ENCODE data around the gene ECE1. TPM values are rescaled to one million over a fixed set of nuclear protein-coding genes. Genes with fewer than 3 reads are reported as not detected.

Gene ECE1
- total and polyA plus RNA-seq, 2 donors (not counting 3 experiments of a cell fraction or from before 2014, with no cell fraction given), result 437 to 562 TPM

DNA sequence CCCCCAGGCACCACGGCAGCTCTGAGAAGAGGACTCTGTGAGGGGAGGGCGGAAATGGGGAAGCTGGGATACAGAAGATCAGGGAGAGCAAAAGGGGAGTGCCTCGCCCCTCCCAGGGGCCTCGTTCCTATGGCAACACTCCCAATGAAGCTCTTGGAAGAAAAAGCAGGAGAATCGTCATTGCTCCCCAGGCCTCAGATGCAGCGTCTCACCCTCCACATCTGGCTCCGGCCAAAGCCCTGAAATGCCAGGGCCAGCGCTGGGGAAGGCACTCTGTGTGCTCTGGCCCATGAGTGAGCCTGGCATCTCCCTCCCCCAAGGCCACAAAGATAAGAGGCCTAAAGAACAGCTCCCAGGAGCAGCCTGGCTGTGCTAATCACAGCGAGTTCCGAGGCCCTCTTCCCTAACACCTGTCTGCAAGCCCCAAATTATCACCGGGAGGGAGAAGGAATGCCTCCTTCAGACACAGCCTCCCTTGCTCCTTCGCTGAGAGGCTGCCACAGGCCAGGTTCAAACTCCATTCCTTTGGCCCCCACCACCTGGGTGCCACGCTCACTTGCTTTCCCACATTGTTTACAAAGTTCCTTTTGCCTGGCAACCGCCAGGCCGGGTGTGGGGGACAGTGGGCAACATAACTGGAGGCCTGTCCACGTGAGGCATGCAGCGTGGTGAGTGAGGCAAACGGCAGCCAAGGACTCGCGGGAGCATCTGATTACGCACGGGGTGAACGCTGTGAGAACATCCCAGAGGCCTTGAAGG is 27.8 kb downstream of the ECE1 start:
- DNase-seq (ENCODE audit: low read depth, low spot score) (peak; percentile 74), FAIRE-seq (no peak)
- intact Hi-C loops (cut with micrococcal nuclease) (loop anchor here (1.0 to 2.0 kb wide), 5 partner anchors 8 to 106 kb away; no protein-coding TSS in a partner anchor), dilution Hi-C loops (cut with MboI; ENCODE audit: extremely low pct_ligation_motif_present, low sequenced_read_pairs) (no loop called here)
- POLR2A ChIA-PET, result interaction anchor here (0.6 to 1.5 kb wide), 6 partner anchors 8 to 76 kb away, joined by 3 to 8 read pairs (median 5); no protein-coding TSS in a partner anchor
- TSS peak; percentile 92 for BruUV-seq (replicated peaks)
- no peaks in the 10 kb centered on the region for H4K20me1 ChIP-seq (replicated peaks; ENCODE audit: control insufficient read depth, extremely low read depth, insufficient read depth, low read length)
- H3K9me1 ChIP-seq (replicated peaks; ENCODE audit: control insufficient read depth, extremely low read depth, insufficient read depth, low read length), result no peaks in the 10 kb centered on the region
- peak overlapping the region; percentile 18 for H3K4me2 ChIP-seq (ENCODE audit: insufficient read depth, low read length)
- CTCF ChIA-PET, result interaction anchor here (0.7 to 9.7 kb wide), 18 partner anchors 8 to 108 kb away, joined by 3 to 298 read pairs (median 4); no protein-coding TSS in a partner anchor
- H3K27me3 ChIP-seq (ENCODE audit: control insufficient read depth in 2 of 2, insufficient read depth in 2 of 2, low read length in 2 of 2), result no peaks in the 10 kb centered on the region
- H3K4me3 ChIP-seq (replicated peaks in 1 of 3; ENCODE audit: insufficient read depth in 1 of 3, low read depth in 1 of 3, low read length in 3 of 3), result no peak overlapping the region
- peak overlapping the region; percentile 92 for H3K27ac ChIP-seq (ENCODE audit: insufficient read depth, low read depth, low read length)
- H3K9ac ChIP-seq (replicated peaks; ENCODE audit: extremely low read depth, insufficient read depth, low read length), result peak overlapping the region; percentile 75
- H3K79me2 ChIP-seq (ENCODE audit: control insufficient read depth, insufficient read depth, low read length), result peaks cover 62% of the 10 kb centered on the region
- H3K4me1 ChIP-seq (ENCODE audit: control insufficient read depth, extremely low read depth, insufficient read depth, low read length), result peaks cover 57% of the 10 kb centered on the region
- H3K36me3 ChIP-seq (ENCODE audit: control insufficient read depth in 2 of 2, extremely low read depth in 1 of 2, insufficient read depth in 2 of 2, low read length in 2 of 2), result peaks cover 6 to 49% of the 10 kb centered on the region in 2 experiments
- TF ChIP-seq, protein P1, sequence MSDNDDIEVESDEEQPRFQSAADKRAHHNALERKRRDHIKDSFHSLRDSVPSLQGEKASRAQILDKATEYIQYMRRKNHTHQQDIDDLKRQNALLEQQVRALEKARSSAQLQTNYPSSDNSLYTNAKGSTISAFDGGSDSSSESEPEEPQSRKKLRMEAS (IDR thresholded peaks at IDR 0.05; ENCODE audit: insufficient read depth, insufficient read length), result peak; percentile 87
- TF ChIP-seq MYC (IDR thresholded peaks at IDR 0.05; ENCODE audit: low read depth, low read length), result no peak
- no peak overlapping the region for H2AFZ ChIP-seq (ENCODE audit: low read depth, low read length)
- H3K9me3 ChIP-seq (replicated peaks; ENCODE audit: control insufficient read depth, insufficient read depth, low read length), result no peaks in the 10 kb centered on the region

DNA sequence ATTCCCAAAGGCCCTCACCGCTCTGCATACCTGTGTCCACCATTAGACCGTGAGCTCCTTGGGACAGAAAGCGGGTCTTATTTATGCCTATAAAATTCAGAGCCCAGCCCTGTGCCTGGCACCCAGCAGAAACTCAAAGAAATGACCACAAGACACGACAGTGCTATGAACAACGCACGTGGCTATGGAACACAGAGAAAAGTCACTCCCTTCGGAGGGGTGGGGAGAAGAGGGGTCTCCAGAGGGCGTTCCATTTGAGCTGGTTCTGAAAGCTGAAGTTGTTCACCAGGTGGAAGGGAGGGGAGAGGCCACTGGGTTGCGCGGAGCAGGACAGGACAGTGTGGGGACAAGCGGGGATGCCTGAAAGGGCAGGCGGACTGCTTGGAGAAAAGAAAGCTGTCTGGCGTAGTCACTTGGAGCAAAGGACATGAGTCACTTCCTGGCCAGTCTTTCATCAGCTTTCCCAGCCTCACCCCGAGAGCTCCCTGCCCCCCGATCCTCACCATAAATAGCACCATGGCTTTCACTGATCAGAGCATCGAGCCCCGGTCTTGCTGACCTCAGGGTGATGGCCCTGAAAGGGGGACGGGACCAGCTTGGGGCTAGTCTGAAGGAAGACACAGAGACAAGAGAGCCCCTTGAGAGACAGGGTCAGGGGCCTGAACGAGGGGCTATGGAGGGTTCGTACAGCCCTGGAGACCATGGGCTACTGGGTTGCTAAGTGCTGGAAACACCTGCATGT is 28.5 kb downstream of the ECE1 start:
- H4K20me1 ChIP-seq (replicated peaks; ENCODE audit: control insufficient read depth, extremely low read depth, insufficient read depth, low read length), result no peaks in the 10 kb centered on the region
- no peak overlapping the region for H3K4me3 ChIP-seq (replicated peaks in 1 of 3; ENCODE audit: insufficient read depth in 1 of 3, low read depth in 1 of 3, low read length in 3 of 3)
- H3K9me3 ChIP-seq (replicated peaks; ENCODE audit: control insufficient read depth, insufficient read depth, low read length), result no peaks in the 10 kb centered on the region
- peaks cover 55% of the 10 kb centered on the region for H3K79me2 ChIP-seq (ENCODE audit: control insufficient read depth, insufficient read depth, low read length)
- H3K4me2 ChIP-seq (ENCODE audit: insufficient read depth, low read length), result peak overlapping the region; percentile 18
- FAIRE-seq, result peak; percentile 99
- peak; percentile 44 for TF ChIP-seq POLR2A (IDR thresholded peaks at IDR 0.05; ENCODE audit: low read depth, low read length)
- TF ChIP-seq, protein P1 (IDR thresholded peaks at IDR 0.05; ENCODE audit: insufficient read depth, insufficient read length), result peak; percentile 14
- peak; percentile 93 for TF ChIP-seq JUN (IDR thresholded peaks at IDR 0.05; ENCODE audit: borderline replicate concordance, insufficient read depth, insufficient read length, low read depth)
- TF ChIP-seq POLR2AphosphoS5 (IDR thresholded peaks at IDR 0.05; ENCODE audit: insufficient read depth, low read depth, low read length), result peak; percentile 90
- TF ChIP-seq, protein P2, sequence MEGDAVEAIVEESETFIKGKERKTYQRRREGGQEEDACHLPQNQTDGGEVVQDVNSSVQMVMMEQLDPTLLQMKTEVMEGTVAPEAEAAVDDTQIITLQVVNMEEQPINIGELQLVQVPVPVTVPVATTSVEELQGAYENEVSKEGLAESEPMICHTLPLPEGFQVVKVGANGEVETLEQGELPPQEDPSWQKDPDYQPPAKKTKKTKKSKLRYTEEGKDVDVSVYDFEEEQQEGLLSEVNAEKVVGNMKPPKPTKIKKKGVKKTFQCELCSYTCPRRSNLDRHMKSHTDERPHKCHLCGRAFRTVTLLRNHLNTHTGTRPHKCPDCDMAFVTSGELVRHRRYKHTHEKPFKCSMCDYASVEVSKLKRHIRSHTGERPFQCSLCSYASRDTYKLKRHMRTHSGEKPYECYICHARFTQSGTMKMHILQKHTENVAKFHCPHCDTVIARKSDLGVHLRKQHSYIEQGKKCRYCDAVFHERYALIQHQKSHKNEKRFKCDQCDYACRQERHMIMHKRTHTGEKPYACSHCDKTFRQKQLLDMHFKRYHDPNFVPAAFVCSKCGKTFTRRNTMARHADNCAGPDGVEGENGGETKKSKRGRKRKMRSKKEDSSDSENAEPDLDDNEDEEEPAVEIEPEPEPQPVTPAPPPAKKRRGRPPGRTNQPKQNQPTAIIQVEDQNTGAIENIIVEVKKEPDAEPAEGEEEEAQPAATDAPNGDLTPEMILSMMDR (IDR thresholded peaks at IDR 0.05; ENCODE audit: extremely low read depth in 1 of 2, insufficient read depth in 1 of 2, low read depth in 1 of 2, low read length in 2 of 2), result no peak
- TF ChIP-seq MYC (IDR thresholded peaks at IDR 0.05; ENCODE audit: low read depth, low read length), result no peak
- TF ChIP-seq GATA2 (IDR thresholded peaks at IDR 0.05; ENCODE audit: insufficient read depth, insufficient read length, low read depth, low read length), result peak; percentile 39
- TF ChIP-seq FOS (IDR thresholded peaks at IDR 0.05; ENCODE audit: borderline replicate concordance, insufficient read depth, low read length), result peak; percentile 84
- H3K27ac ChIP-seq (ENCODE audit: insufficient read depth, low read depth, low read length), result peak overlapping the region; percentile 92
- BruUV-seq (replicated peaks), result TSS peak; percentile 94
- no peaks in the 10 kb centered on the region for H3K27me3 ChIP-seq (ENCODE audit: control insufficient read depth in 2 of 2, insufficient read depth in 2 of 2, low read length in 2 of 2)
- peaks cover 10 to 55% of the 10 kb centered on the region in 2 experiments for H3K36me3 ChIP-seq (ENCODE audit: control insufficient read depth in 2 of 2, extremely low read depth in 1 of 2, insufficient read depth in 2 of 2, low read length in 2 of 2)
- intact Hi-C loops (cut with micrococcal nuclease), result loop anchor here (1.0 to 2.0 kb wide), 6 partner anchors 7 to 107 kb away; no protein-coding TSS in a partner anchor
- H3K9ac ChIP-seq (replicated peaks; ENCODE audit: extremely low read depth, insufficient read depth, low read length), result peak overlapping the region; percentile 75
- peak; percentile 96 for DNase-seq (ENCODE audit: low read depth, low spot score)
- no peaks in the 10 kb centered on the region for H3K9me1 ChIP-seq (replicated peaks; ENCODE audit: control insufficient read depth, extremely low read depth, insufficient read depth, low read length)
- no peak overlapping the region for H2AFZ ChIP-seq (ENCODE audit: low read depth, low read length)
- POLR2A ChIA-PET, result interaction anchor here (0.6 to 1.5 kb wide), 6 partner anchors 9 to 76 kb away, joined by 3 to 8 read pairs (median 5); no protein-coding TSS in a partner anchor
- H3K4me1 ChIP-seq (ENCODE audit: control insufficient read depth, extremely low read depth, insufficient read depth, low read length), result peaks cover 54% of the 10 kb centered on the region
- dilution Hi-C loops (cut with MboI; ENCODE audit: extremely low pct_ligation_motif_present, low sequenced_read_pairs), result no loop called here
- CTCF ChIA-PET, result interaction anchor here (0.7 to 9.7 kb wide), 18 partner anchors 9 to 108 kb away, joined by 3 to 298 read pairs (median 4); no protein-coding TSS in a partner anchor
